Astrocyte of the spinal cord (primary cell): Measurements from ENCODE around the gene EPC1.

Experiments
- DNase-seq: peaks from one replicate; pipeline ENCODE4 v3.0.0; 2011; ENCODE audit warnings: low read depth, low spot score
- H3K4me3 ChIP-seq: 2 replicates; pipeline ENCODE4 v1.5.1; 2011; ENCODE audit warnings: low read depth, mild to moderate bottlenecking, low read length, moderate library complexity
- CTCF ChIP-seq: IDR thresholded peaks from 2 replicates; pipeline ENCODE4 v1.5.1; 2012; ENCODE audit warnings: low read depth, mild to moderate bottlenecking, low read length, inconsistent platforms
- in situ Hi-C: cut with HindIII; loops from 2 replicates; pipeline ENCODE4 v1.10.0; 2017; ENCODE audit warnings: low sequenced_read_pairs

Gene EPC1

GRCh38 chr10:32269343-32270100, 77.4 kb downstream of the EPC1 start:
- TF ChIP-seq CTCF, result no peak
- in situ Hi-C loops, result no loop called here
- no peak overlapping the region for H3K4me3 ChIP-seq
- no peak for DNase-seq

- no peak for TF ChIP-seq CTCF
- in situ Hi-C loops, result no loop called here
- H3K4me3 ChIP-seq, result no peak overlapping the region
- no peak for DNase-seq
Measured at GRCh38 chr10:32268788-32269187, 78.2 kb downstream of the EPC1 start.

- TF ChIP-seq CTCF, result no peak
- no peak for DNase-seq
- in situ Hi-C loops, result no loop called here
- H3K4me3 ChIP-seq, result no peak overlapping the region
Measured at GRCh38 chr10:32266979-32267378, 80.0 kb downstream of the EPC1 start.

- in situ Hi-C loops, result no loop called here
- TF ChIP-seq CTCF, result no peak
- H3K4me3 ChIP-seq, result no peak overlapping the region
- DNase-seq, result no peak
Measured at GRCh38 chr10:32266566-32266965, 80.4 kb downstream of the EPC1 start.

- DNase-seq, result no peak
- no peak for TF ChIP-seq CTCF
- in situ Hi-C loops, result no loop called here
- H3K4me3 ChIP-seq, result no peak overlapping the region
Measured at GRCh38 chr10:32265756-32266155, 81.2 kb downstream of the EPC1 start.

GRCh38 chr10:32263300-32263699, 83.7 kb downstream of the EPC1 start:
- no peak for TF ChIP-seq CTCF
- no peak for DNase-seq
- H3K4me3 ChIP-seq, result no peak overlapping the region
- in situ Hi-C loops, result no loop called here
